Nephron progenitor cell (in vitro differentiated cells): ENCODE data around the gene SCAF1.
A peak's percentile ranks its signal among the peaks of the same experiment; 100 is the strongest.

Experiments
- DNase-seq: peaks from one replicate; pipeline ENCODE4 v3.0.0; 2021
- H3K27ac Mint-ChIP-seq: 2 replicates; pipeline ENCODE4 v1.8.0; 2021; ENCODE audit warnings: mild to moderate bottlenecking, moderate library complexity, mixed read lengths
- H3K27me3 Mint-ChIP-seq: 2 replicates; pipeline ENCODE4 v1.8.0; 2021; ENCODE audit warnings: mild to moderate bottlenecking, low read depth, mixed read lengths; ENCODE audit not compliant: poor library complexity
- H3K36me3 Mint-ChIP-seq: 2 replicates; pipeline ENCODE4 v1.8.0; 2021; ENCODE audit warnings: low read depth, mixed read lengths
- H3K4me1 Mint-ChIP-seq: 2 replicates; pipeline ENCODE4 v1.8.0; 2021; ENCODE audit warnings: mixed read lengths
- H3K4me3 Mint-ChIP-seq: 2 replicates; pipeline ENCODE4 v1.8.0; 2021; ENCODE audit warnings: mild to moderate bottlenecking, moderate library complexity, mixed read lengths
- H3K9me3 Mint-ChIP-seq: 2 replicates; pipeline ENCODE4 v1.8.0; 2021; ENCODE audit warnings: mild to moderate bottlenecking, moderate library complexity, mixed read lengths
- TF ChIP-seq, protein P1 (sequence below): fragments of 200-600 bp; sonication (generic); IDR thresholded peaks from 2 replicates; pipeline ENCODE4 v1.5.0; 2021; ENCODE audit warnings: antibody characterized with exemption

Gene SCAF1

DNA sequence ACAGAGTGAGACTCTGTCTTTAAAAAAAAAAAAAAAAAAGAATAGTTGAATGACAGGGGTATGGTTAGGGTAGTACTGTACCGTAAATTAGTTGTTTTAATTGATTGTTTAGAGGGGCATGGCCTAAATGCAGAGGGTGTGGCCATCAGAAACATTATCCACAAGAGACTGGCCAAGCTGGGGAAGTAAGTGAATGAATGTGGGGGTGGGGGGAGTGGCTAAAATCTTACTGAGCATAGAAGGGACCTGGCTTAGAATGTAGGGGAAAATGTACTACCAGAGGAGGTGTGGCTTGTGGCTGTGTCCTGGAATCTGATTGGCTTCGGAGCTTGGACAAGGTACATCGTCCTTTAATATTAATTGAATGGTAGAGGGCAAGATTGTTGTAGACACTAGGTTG is 27.5 kb downstream of the SCAF1 start:
- Mint-ChIP-seq H3K27me3 (peaks cover 4% of the 10 kb centered on the region), H3K27ac (no peak overlapping the region), H3K4me1 (peaks cover 39% of the 10 kb centered on the region), H3K36me3 (peaks cover 25% of the 10 kb centered on the region), H3K4me3 (no peak overlapping the region), H3K9me3 (no peaks in the 10 kb centered on the region)
- no peak for DNase-seq
- TF ChIP-seq, protein P1, sequence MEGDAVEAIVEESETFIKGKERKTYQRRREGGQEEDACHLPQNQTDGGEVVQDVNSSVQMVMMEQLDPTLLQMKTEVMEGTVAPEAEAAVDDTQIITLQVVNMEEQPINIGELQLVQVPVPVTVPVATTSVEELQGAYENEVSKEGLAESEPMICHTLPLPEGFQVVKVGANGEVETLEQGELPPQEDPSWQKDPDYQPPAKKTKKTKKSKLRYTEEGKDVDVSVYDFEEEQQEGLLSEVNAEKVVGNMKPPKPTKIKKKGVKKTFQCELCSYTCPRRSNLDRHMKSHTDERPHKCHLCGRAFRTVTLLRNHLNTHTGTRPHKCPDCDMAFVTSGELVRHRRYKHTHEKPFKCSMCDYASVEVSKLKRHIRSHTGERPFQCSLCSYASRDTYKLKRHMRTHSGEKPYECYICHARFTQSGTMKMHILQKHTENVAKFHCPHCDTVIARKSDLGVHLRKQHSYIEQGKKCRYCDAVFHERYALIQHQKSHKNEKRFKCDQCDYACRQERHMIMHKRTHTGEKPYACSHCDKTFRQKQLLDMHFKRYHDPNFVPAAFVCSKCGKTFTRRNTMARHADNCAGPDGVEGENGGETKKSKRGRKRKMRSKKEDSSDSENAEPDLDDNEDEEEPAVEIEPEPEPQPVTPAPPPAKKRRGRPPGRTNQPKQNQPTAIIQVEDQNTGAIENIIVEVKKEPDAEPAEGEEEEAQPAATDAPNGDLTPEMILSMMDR = no peak

DNA sequence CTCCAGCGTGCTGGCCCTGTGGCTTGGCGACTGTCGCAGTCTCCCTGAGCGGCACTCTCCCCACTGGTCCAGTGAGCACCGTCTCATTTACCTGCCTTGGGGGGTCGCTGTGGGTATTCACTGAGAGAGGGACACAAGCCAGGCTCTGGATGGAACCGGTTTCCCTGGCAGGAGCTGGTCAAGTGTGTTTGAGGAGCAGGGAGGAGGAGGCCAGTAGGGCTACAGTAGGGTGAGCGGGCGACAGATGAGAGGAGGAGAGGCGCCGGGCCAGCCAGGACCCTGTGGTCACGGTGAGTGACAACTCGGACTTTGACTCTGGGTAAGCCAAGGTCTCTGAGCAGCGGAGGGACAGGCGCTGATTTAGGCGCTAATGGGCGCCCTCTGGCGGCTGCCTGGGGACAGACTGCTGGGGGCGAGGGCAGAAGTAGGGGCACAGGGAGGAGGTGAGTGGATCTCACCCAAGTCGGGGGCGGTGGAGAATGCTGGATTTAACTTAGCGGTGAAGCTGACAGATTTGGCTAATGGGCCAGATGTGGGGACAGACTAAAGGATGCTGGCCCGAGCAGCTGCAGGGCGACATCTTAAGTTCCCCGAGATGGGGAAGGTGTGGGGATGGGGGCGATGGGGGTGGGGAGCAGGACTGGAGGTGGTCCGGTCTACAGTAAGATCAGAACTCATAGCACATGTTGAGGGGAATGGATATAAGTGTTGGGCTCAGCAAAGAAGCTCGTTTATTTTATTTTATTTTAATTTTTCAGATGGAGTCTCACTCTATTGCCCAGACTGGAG is 30.3 kb downstream of the SCAF1 start:
- peak; percentile 89 for DNase-seq
- TF ChIP-seq, protein P1 = peak; percentile 80
- H3K36me3 Mint-ChIP-seq = peaks cover 25% of the 10 kb centered on the region
- H3K9me3 Mint-ChIP-seq = no peaks in the 10 kb centered on the region
- H3K27ac Mint-ChIP-seq = peak overlapping the region; percentile 83
- H3K4me3 Mint-ChIP-seq = peak overlapping the region; percentile 43
- H3K27me3 Mint-ChIP-seq = peaks cover under 1% of the 10 kb centered on the region
- peaks cover 13% of the 10 kb centered on the region for H3K4me1 Mint-ChIP-seq

DNA sequence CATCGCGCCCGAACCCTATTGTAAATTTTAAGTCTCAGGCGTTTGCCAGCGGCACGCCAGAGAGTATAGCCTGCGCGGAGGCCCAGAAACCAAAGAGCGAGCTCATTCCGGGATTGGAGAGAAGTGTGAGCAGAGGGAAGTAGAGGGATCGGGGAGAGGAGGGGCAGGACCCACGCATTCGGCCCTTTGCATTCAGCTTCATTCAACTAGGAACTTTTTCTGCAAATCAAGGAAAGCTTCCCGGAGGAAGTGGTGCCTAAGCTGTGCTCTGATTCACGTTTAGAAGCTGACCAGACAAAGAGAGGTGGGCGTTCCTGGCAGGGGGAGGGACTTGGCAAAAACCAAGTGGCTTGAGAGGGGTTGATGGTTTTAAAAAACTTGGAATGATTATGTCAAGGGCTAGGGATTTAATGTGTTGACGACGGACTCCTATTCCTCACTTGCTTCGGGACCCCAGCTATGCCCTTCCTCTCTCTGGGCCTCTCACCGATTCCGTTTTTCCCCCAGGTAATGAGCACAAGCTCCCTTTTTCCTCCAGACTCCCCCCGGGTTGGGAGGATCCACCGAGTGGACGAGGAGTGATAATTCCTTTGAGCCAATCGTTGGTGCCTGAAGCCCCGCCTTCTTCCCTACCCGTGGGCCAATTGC is 34.3 kb downstream of the SCAF1 start:
- Mint-ChIP-seq H3K27ac (peak overlapping the region; percentile 100), H3K9me3 (no peaks in the 10 kb centered on the region), H3K36me3 (peaks cover 15% of the 10 kb centered on the region), H3K27me3 (no peaks in the 10 kb centered on the region), H3K4me1 (peaks cover 42% of the 10 kb centered on the region), H3K4me3 (peak overlapping the region; percentile 92)
- DNase-seq = peak; percentile 80
- TF ChIP-seq, protein P1 = no peak

DNA sequence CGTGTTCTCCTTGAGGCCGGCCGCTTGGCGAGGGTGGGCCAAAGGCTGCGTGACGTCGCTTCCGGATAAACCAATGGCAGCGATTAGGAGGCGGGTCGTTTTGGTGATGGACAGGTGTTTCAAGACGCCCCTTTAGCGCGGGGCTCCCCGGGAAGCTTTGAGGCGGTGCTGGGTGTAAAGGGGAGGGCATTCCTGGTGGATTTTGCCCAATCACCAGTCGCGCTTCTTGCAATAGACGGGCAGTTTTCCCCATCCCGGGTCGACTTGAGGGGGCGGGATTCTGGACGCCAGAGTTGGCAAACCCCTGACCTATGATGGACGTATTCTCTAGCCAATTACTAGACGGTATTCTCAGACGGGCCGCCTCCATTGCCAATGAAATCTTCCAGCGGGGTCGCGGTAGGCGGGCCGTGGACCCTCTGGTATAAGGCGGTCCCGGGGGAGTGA is 34.8 kb downstream of the SCAF1 start:
- peak; percentile 98 for DNase-seq
- Mint-ChIP-seq H3K4me3 (peak overlapping the region; percentile 92), H3K27me3 (no peaks in the 10 kb centered on the region), H3K36me3 (peaks cover 13% of the 10 kb centered on the region), H3K4me1 (peaks cover 40% of the 10 kb centered on the region), H3K27ac (peak overlapping the region; percentile 100), H3K9me3 (no peaks in the 10 kb centered on the region)
- TF ChIP-seq, protein P1 = no peak

DNA sequence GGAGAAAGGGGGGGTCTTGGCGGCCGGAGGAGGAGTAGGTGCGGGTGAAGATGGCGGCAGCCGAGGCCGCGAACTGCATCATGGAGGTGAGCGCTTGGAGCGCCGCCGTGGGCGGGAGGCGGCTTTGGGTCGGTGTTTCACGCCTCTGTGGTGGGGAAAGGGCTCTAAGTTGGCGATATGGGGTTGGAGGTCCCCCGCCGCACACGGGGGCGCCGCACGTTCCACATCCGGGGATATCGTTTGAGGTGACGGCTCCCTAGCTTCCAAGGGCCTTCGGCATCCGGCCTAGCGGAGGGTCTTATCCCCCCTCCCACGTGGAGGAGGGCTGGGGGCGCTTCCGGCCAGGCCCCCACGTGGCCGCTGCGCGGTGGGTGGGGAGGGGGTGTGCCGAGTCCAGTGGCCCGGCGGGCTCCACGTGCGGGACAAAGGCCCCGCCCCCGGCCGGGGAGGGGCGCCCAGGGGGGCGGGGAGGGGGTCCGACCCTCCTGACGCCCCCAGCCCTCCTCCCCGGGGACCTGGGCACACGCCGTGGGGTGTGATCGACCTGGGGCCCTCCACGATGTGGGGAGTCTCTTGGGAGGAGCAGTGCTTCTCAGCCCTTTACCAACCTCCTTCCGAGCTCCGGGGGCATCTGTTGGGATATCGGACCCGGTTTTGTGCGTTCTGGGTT is 35.4 kb downstream of the SCAF1 start, which contains the start of gene PRMT1:
Gene PRMT1 (plus strand): TSS at position 41 of the 670 bp plus-strand sequence. CDS start 10 bp downstream, at position 51.
- peak; percentile 69 for DNase-seq
- Mint-ChIP-seq H3K27ac (peak within 1 kb of the TSS; percentile 100), H3K9me3 (no peaks in the 10 kb centered on the region), H3K4me1 (peaks cover 34% of the 10 kb centered on the region), H3K4me3 (peak within 1 kb of the TSS; percentile 92), H3K36me3 (peaks cover 13% of the 10 kb centered on the region), H3K27me3 (no peaks in the 10 kb centered on the region)
- TF ChIP-seq, protein P1 = no peak
